Stimulated activated CD8-positive, alpha-beta memory T cell treated with anti-CD3 and anti-CD28 coated beads, Interleukin-12 subunit alpha, Interleukin-12 subunit beta, amount 100 ng/mL, for 1 hour (primary cell): ENCODE data around the gene ARL6IP4.

ENCODE experiments used
- DNase-seq: peaks from one replicate; pipeline ENCODE4 v3.0.0-alpha.2; 2020; ENCODE audit warnings: low read depth

ARL6IP4 gene

GRCh38 chr12:122978507-122978955 is 1.9 kb upstream of the ARL6IP4 start:
- DNase-seq, result no peak

GRCh38 chr12:122979001-122979907 is 1.2 kb upstream of the ARL6IP4 start:
- no peak for DNase-seq

- DNase-seq, result no peak
Measured at GRCh38 chr12:122979908-122980182, 636 bp upstream of the ARL6IP4 start.

GRCh38 chr12:122981036-122981471 is 573 bp downstream of the ARL6IP4 start:
- no peak for DNase-seq

GRCh38 chr12:122981587-122982476 is 1.4 kb downstream of the ARL6IP4 start:
- no peak for DNase-seq

GRCh38 chr12:122982477-122982815 is 2.0 kb downstream of the ARL6IP4 start:
- DNase-seq, result no peak

GRCh38 chr12:122982963-122983788 is 2.7 kb downstream of the ARL6IP4 start:
- no peak for DNase-seq

- DNase-seq, result no peak
Measured at GRCh38 chr12:122983789-122984515, 3.5 kb downstream of the ARL6IP4 start.

GRCh38 chr12:122984612-122985337 is 4.3 kb downstream of the ARL6IP4 start:
- no peak for DNase-seq

- no peak for DNase-seq
Measured at GRCh38 chr12:122985338-122986257, 5.1 kb downstream of the ARL6IP4 start.

GRCh38 chr12:122986258-122986871 is 5.9 kb downstream of the ARL6IP4 start:
- DNase-seq, result no peak

- DNase-seq, result no peak
Measured at GRCh38 chr12:122987086-122987951, 6.8 kb downstream of the ARL6IP4 start.

- no peak for DNase-seq
Measured at GRCh38 chr12:122988036-122988435, 7.6 kb downstream of the ARL6IP4 start.

GRCh38 chr12:122988612-122989212 is 8.2 kb downstream of the ARL6IP4 start:
- no peak for DNase-seq

- DNase-seq, result no peak
Measured at GRCh38 chr12:122989225-122989839, 8.9 kb downstream of the ARL6IP4 start.

GRCh38 chr12:122989874-122990419 is 9.5 kb downstream of the ARL6IP4 start:
- no peak for DNase-seq

GRCh38 chr12:122990561-122990960 is 10.1 kb downstream of the ARL6IP4 start:
- no peak for DNase-seq
